Caco-2 (cell line): ENCODE measurements around the gene ZNF497. TPM values are rescaled to one million over a fixed set of nuclear protein-coding genes. Genes with fewer than 3 reads are reported as not detected.

Experiments used
- BruUV-seq: library from RNA; stranded (reverse); fragments of 400-500 nt; replicated peaks from 2 replicates; lab custom pipeline; 2021; lab: Mats Ljungman, UMichigan
- CTCF ChIA-PET: fragments of 300-600 bp; sonication (Branson Sonifier 250); formaldehyde crosslinking; loops from one replicate; lab custom pipeline; 2022; ENCODE audit warnings: antibody characterized with exemption; lab: Charles Lee
- POLR2A ChIA-PET: fragments of 300-600 bp; sonication (Branson Sonifier 250); formaldehyde crosslinking; loops from one replicate; lab custom pipeline; 2022; ENCODE audit warnings: antibody characterized with exemption; lab: Charles Lee
- DNase-seq, 2 experiments: peaks; one replicate each; pipeline versions ENCODE4 v3.0.0 to v3.0.0-alpha.2; 2020 to 2022
- H3K27me3 ChIP-seq: replicated peaks from 2 replicates; pipeline ENCODE4 v1.6.0; 2011; ENCODE audit warnings: low read length; ENCODE audit not compliant: control insufficient read depth, insufficient read depth
- H3K36me3 ChIP-seq: 2 replicates; pipeline ENCODE4 v1.5.1; 2011; ENCODE audit warnings: low read length; ENCODE audit not compliant: control insufficient read depth, insufficient read depth
- H3K4me1 ChIP-seq: fragments of 250-450 bp; sonication (Bioruptor Pico); 2 replicates; pipeline ENCODE4 v1.5.1; 2020; ENCODE audit warnings: mild to moderate bottlenecking
- H3K4me3 ChIP-seq: 2 replicates; pipeline ENCODE4 v1.5.1; 2011; ENCODE audit warnings: low read depth, mild to moderate bottlenecking, control low read depth, low read length
- H3K9me3 ChIP-seq: fragments of 250-450 bp; sonication (Bioruptor Pico); 2 replicates; pipeline ENCODE4 v1.5.1; 2020; ENCODE audit warnings: mild to moderate bottlenecking, moderate library complexity
- H3K27ac Mint-ChIP-seq: one replicate; pipeline ENCODE4 v1.8.0; 2022; ENCODE audit warnings: mixed read lengths; ENCODE audit not compliant: unreplicated experiment
- H3K27me3 Mint-ChIP-seq: one replicate; pipeline ENCODE4 v1.8.0; 2022; ENCODE audit warnings: mixed read lengths; ENCODE audit not compliant: insufficient read depth, unreplicated experiment
- H3K36me3 Mint-ChIP-seq: one replicate; pipeline ENCODE4 v1.8.0; 2022; ENCODE audit warnings: mild to moderate bottlenecking, mixed read lengths; ENCODE audit not compliant: insufficient read depth, unreplicated experiment
- H3K4me1 Mint-ChIP-seq: one replicate; pipeline ENCODE4 v1.8.0; 2022; ENCODE audit warnings: low read depth, mixed read lengths; ENCODE audit not compliant: unreplicated experiment
- H3K4me3 Mint-ChIP-seq: one replicate; pipeline ENCODE4 v1.8.0; 2022; ENCODE audit warnings: mild to moderate bottlenecking, moderate library complexity, mixed read lengths; ENCODE audit not compliant: unreplicated experiment
- H3K9me3 Mint-ChIP-seq: one replicate; pipeline ENCODE4 v1.8.0; 2022; ENCODE audit warnings: mixed read lengths; ENCODE audit not compliant: unreplicated experiment
- intact Hi-C: fragments of 100-400 bp; cut with micrococcal nuclease; formaldehyde crosslinking; loops from one replicate; pipeline ENCODE4 v1.10.0; 2022; ENCODE audit not compliant: unreplicated experiment
- total RNA-seq: library from RNA; stranded (reverse); gene quantifications from 2 replicates; pipeline ENCODE4 v1.2.3, GENCODE V29; 2022
- TF ChIP-seq, protein P1 (sequence below), 2 experiments: fragments of 200-600 bp in 1 of 2; IDR thresholded peaks; 1 replicate in 1 of 2; 2 replicates in 1 of 2; pipeline versions ENCODE4 v1.5.1 to v1.8.0; 2011 to 2022; ENCODE audit warnings: antibody characterized with exemption in 1 of 2, control low read depth in 1 of 2, inconsistent platforms in 1 of 2, low read depth in 1 of 2, low read length in 1 of 2, mild to moderate bottlenecking in 1 of 2, moderate library complexity in 1 of 2; ENCODE audit not compliant: insufficient read depth in 1 of 2, severe bottlenecking in 1 of 2, unreplicated experiment in 1 of 2

ZNF497 gene
- total RNA-seq, 1 experiment from 2014 or later = 1.7 TPM

- Histone ChIP-seq H3K27me3 (no peaks in the 10 kb centered on the region), H3K9me3 (no peaks in the 10 kb centered on the region), H3K36me3 (no peaks in the 10 kb centered on the region), H3K4me1 (no peaks in the 10 kb centered on the region), H3K4me3 (no peak overlapping the region)
- ChIA-PET POLR2A (interaction anchor here (1.2 kb wide), 1 partner anchor 55 kb away, joined by 3 read pairs; the partner anchor contains the start of gene ZNF584), CTCF (no interaction called here)
- no peaks in the 10 kb centered on the region for H3K4me1 Mint-ChIP-seq
- DNase-seq = no peak
- H3K9me3 Mint-ChIP-seq = no peaks in the 10 kb centered on the region
- no peak overlapping the region for H3K27ac Mint-ChIP-seq
- intact Hi-C loops = no loop called here
- no TSS peak for BruUV-seq
- peaks cover 4% of the 10 kb centered on the region for H3K27me3 Mint-ChIP-seq
- no peak overlapping the region for H3K4me3 Mint-ChIP-seq
- TF ChIP-seq, protein P1, sequence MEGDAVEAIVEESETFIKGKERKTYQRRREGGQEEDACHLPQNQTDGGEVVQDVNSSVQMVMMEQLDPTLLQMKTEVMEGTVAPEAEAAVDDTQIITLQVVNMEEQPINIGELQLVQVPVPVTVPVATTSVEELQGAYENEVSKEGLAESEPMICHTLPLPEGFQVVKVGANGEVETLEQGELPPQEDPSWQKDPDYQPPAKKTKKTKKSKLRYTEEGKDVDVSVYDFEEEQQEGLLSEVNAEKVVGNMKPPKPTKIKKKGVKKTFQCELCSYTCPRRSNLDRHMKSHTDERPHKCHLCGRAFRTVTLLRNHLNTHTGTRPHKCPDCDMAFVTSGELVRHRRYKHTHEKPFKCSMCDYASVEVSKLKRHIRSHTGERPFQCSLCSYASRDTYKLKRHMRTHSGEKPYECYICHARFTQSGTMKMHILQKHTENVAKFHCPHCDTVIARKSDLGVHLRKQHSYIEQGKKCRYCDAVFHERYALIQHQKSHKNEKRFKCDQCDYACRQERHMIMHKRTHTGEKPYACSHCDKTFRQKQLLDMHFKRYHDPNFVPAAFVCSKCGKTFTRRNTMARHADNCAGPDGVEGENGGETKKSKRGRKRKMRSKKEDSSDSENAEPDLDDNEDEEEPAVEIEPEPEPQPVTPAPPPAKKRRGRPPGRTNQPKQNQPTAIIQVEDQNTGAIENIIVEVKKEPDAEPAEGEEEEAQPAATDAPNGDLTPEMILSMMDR (IDR thresholded peaks at IDR 0.05; ENCODE audit: insufficient read depth in 1 of 2, low read depth in 1 of 2, low read length in 1 of 2, severe bottlenecking in 1 of 2, unreplicated experiment in 1 of 2) = no peak
- no peaks in the 10 kb centered on the region for H3K36me3 Mint-ChIP-seq
Measured at GRCh38 chr19:58353717-58354477, 8.7 kb downstream of the ZNF497 start.

DNA sequence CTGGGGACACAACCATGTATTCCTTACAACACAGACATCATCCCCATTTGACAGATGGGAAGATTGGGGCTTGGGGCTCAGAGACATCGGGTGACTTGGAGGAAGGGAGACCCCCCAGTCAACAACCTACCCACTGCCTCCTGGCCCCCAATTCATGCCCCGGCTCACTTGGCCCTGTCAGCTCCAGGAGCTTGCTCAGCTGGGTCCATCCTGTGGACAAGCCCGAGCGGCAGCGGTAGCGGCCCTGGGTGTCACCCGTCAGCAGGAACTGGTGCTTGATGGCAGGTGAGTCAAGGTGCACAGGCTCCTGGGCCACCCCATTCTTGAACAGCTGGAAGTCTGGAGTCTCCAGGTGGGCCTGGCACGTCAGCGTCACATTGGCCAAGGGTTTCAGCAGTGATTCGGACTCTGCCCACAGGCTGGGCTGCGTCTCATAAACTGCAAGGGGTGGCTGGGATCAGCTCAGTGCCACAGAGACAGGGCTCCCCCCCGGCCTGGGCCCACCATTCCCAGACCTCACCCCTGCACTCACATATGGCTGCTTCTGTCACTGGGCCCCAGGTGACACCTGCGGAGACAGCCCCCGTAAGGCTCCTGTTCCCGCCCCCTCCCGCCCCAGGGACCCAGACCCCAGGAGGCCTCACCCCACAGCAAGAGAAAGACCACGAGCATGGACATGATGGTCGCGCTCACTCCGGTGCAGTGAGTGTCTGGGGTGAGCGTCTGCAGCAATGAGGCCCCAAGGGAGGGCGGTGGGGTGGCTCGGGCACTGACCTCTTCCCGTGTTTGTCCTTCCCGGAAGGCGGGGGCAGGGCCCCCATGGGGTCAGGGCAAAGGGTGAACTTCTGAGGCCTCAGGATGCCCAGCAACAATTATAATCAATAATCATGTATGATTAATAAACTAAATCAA lies 9.5 kb downstream of the ZNF497 start, which contains the start of gene A1BG:
TSS of gene A1BG (minus strand) at position 733 of the 912 bp plus-strand sequence. CDS start at position 678, 55 bp downstream.
- Histone ChIP-seq H3K4me1 (no peaks in the 10 kb centered on the region), H3K27me3 (no peaks in the 10 kb centered on the region), H3K9me3 (no peaks in the 10 kb centered on the region), H3K36me3 (no peaks in the 10 kb centered on the region), H3K4me3 (no peak within 1 kb of the TSS)
- no TSS peak for BruUV-seq
- Mint-ChIP-seq H3K9me3 (no peaks in the 10 kb centered on the region), H3K4me1 (no peaks in the 10 kb centered on the region), H3K27ac (no peak within 1 kb of the TSS), H3K27me3 (peaks cover 4% of the 10 kb centered on the region), H3K36me3 (no peaks in the 10 kb centered on the region), H3K4me3 (no peak within 1 kb of the TSS)
- TF ChIP-seq, protein P1 (IDR thresholded peaks at IDR 0.05; ENCODE audit: insufficient read depth in 1 of 2, low read depth in 1 of 2, low read length in 1 of 2, severe bottlenecking in 1 of 2, unreplicated experiment in 1 of 2) = no peak
- CTCF ChIA-PET = no interaction called here
- DNase-seq = no peak
- intact Hi-C loops = no loop called here
- POLR2A ChIA-PET = no interaction called here
